Osteoblast (primary cell): ENCODE measurements around the gene RAI14. TPM values are rescaled to one million over a fixed set of nuclear protein-coding genes. Genes with fewer than 3 reads are reported as not detected.
A peak's percentile ranks its signal among the peaks of the same experiment; 100 is the strongest.

Experiments used
- DNase-seq: peaks from one replicate; pipeline ENCODE4 v3.0.0; 2011; ENCODE audit warnings: low spot score, mixed read lengths; ENCODE audit not compliant: insufficient read length; ENCODE audit errors: missing footprints
- H2AFZ ChIP-seq: 2 replicates; pipeline ENCODE4 v1.6.0; 2011; ENCODE audit warnings: mild to moderate bottlenecking, low read length
- H3K27ac ChIP-seq: 2 replicates; pipeline ENCODE4 v1.5.1; 2011; ENCODE audit warnings: mild to moderate bottlenecking, low read depth, low read length, moderate library complexity
- H3K27me3 ChIP-seq: 2 replicates; pipeline ENCODE4 v1.6.0; 2012; ENCODE audit warnings: mild to moderate bottlenecking, control low read depth, inconsistent platforms, low read length, moderate library complexity; ENCODE audit not compliant: insufficient read depth
- H3K36me3 ChIP-seq: 2 replicates; pipeline ENCODE4 v1.5.1; 2011; ENCODE audit warnings: mild to moderate bottlenecking, low read length, control low read depth, moderate library complexity; ENCODE audit not compliant: insufficient read depth
- H3K4me1 ChIP-seq: 2 replicates; pipeline ENCODE4 v1.5.1; 2011; ENCODE audit warnings: mild to moderate bottlenecking, low read length, control low read depth, moderate library complexity; ENCODE audit not compliant: insufficient read depth
- H3K4me2 ChIP-seq: 2 replicates; pipeline ENCODE4 v1.6.0; 2011; ENCODE audit warnings: mild to moderate bottlenecking, low read length; ENCODE audit not compliant: insufficient read depth
- H3K4me3 ChIP-seq: fragments of 200-600 bp; sonication (generic); 3 replicates; pipeline ENCODE4 v1.5.1; 2012; ENCODE audit warnings: mild to moderate bottlenecking, low read length, inconsistent platforms; ENCODE audit not compliant: insufficient read depth
- H3K79me2 ChIP-seq: 2 replicates; pipeline ENCODE4 v1.6.0; 2012; ENCODE audit warnings: mild to moderate bottlenecking, low read length, control low read depth, inconsistent platforms; ENCODE audit not compliant: insufficient read depth
- H3K9me3 ChIP-seq: 2 replicates; pipeline ENCODE4 v1.5.1; 2011; ENCODE audit warnings: low read depth, low read length, control low read depth
- H4K20me1 ChIP-seq: 2 replicates; pipeline ENCODE4 v1.6.0; 2012; ENCODE audit warnings: mild to moderate bottlenecking, low read length, control low read depth; ENCODE audit not compliant: insufficient read depth
- total RNA-seq: library from RNA; depleted of rRNA; stranded (reverse); fragments of >200 nt; gene quantifications from 2 replicates; pipeline ENCODE4 v1.2.3, GENCODE V29; 2012
- TF ChIP-seq, protein P1 (sequence below): IDR thresholded peaks from 2 replicates; pipeline ENCODE4 v1.5.1; 2011; ENCODE audit warnings: mild to moderate bottlenecking, low read depth, low read length, moderate library complexity; ENCODE audit errors: extremely low read depth

Gene RAI14
- total RNA-seq, 1 donor: 149 TPM

DNA sequence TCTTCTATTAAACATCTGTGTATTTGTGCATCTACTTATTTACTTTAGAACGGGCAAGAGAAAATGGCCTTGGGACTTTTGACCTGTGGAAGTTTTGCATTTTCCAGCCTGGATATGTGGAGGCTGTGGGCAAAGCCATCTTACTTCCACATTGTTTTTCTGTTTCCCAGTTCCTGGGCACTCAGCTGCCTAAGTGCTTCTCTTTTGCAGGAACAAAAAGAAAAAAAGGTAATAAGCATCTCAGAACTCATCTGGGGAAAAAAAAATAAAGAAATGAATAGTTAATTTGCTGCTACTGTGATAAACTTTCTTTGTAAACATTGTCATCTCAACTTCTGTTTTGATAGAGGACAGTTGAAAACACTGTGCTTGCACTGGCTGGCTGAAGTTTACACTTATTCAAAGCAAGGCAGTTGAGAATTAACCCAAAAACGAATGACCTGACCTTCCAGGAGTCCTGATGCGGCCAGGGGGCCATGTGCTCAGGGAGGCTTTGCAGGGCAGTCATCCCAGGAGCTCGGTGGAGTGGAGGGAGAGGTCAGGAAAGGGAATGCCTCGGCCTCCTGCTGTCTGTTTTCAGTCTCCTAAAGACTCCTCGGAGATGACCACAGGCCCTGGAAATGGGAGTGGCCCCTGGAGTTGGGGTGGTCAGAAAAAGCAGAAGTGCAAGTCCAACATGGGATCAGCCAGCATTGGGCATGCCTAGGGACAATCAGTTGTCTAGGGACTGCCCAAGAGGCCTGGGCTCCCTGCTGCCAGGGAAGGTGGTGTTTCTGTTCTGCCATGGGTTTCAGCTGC, 75.5 kb downstream of the RAI14 start:
- peaks cover 93% of the 10 kb centered on the region for H3K79me2 ChIP-seq
- H2AFZ ChIP-seq: no peak overlapping the region
- H3K4me1 ChIP-seq: peaks cover 14% of the 10 kb centered on the region
- H3K4me3 ChIP-seq: no peak overlapping the region
- peaks cover 15% of the 10 kb centered on the region for H3K36me3 ChIP-seq
- H3K27ac ChIP-seq: no peak overlapping the region
- no peak overlapping the region for H3K4me2 ChIP-seq
- no peaks in the 10 kb centered on the region for H3K27me3 ChIP-seq
- peak; percentile 5 for DNase-seq
- TF ChIP-seq, protein P1, sequence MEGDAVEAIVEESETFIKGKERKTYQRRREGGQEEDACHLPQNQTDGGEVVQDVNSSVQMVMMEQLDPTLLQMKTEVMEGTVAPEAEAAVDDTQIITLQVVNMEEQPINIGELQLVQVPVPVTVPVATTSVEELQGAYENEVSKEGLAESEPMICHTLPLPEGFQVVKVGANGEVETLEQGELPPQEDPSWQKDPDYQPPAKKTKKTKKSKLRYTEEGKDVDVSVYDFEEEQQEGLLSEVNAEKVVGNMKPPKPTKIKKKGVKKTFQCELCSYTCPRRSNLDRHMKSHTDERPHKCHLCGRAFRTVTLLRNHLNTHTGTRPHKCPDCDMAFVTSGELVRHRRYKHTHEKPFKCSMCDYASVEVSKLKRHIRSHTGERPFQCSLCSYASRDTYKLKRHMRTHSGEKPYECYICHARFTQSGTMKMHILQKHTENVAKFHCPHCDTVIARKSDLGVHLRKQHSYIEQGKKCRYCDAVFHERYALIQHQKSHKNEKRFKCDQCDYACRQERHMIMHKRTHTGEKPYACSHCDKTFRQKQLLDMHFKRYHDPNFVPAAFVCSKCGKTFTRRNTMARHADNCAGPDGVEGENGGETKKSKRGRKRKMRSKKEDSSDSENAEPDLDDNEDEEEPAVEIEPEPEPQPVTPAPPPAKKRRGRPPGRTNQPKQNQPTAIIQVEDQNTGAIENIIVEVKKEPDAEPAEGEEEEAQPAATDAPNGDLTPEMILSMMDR: no peak
- peaks cover 28% of the 10 kb centered on the region for H4K20me1 ChIP-seq
- no peaks in the 10 kb centered on the region for H3K9me3 ChIP-seq

DNA sequence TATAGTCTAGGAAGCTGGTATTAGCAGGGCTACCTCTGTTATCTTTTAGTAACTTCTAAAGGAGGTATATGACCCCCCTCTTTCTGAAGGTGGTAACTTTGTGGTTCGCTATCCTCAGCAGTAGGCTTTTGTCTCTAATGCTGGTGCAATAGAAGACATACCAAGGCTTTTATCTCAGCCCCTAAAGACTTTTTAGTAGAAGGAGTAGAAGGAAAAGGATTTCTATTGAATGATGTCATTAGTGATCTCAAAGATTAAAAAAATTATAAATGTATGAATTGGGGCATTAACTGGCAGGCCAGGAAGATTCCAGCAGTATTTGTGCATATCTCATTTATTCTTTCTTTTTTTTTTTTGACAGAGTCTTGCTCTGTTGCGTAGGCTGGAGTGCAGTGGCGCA, 78.2 kb downstream of the RAI14 start:
- H3K4me1 ChIP-seq: peaks cover 21% of the 10 kb centered on the region
- peak overlapping the region; percentile 34 for H3K27ac ChIP-seq
- H4K20me1 ChIP-seq: peaks cover 27% of the 10 kb centered on the region
- DNase-seq: peak; percentile 34
- H3K4me3 ChIP-seq: no peak overlapping the region
- no peak overlapping the region for H2AFZ ChIP-seq
- H3K4me2 ChIP-seq: no peak overlapping the region
- peaks cover 11% of the 10 kb centered on the region for H3K36me3 ChIP-seq
- H3K9me3 ChIP-seq: no peaks in the 10 kb centered on the region
- H3K79me2 ChIP-seq: peaks cover 94% of the 10 kb centered on the region
- H3K27me3 ChIP-seq: no peaks in the 10 kb centered on the region
- TF ChIP-seq, protein P1: no peak

DNA sequence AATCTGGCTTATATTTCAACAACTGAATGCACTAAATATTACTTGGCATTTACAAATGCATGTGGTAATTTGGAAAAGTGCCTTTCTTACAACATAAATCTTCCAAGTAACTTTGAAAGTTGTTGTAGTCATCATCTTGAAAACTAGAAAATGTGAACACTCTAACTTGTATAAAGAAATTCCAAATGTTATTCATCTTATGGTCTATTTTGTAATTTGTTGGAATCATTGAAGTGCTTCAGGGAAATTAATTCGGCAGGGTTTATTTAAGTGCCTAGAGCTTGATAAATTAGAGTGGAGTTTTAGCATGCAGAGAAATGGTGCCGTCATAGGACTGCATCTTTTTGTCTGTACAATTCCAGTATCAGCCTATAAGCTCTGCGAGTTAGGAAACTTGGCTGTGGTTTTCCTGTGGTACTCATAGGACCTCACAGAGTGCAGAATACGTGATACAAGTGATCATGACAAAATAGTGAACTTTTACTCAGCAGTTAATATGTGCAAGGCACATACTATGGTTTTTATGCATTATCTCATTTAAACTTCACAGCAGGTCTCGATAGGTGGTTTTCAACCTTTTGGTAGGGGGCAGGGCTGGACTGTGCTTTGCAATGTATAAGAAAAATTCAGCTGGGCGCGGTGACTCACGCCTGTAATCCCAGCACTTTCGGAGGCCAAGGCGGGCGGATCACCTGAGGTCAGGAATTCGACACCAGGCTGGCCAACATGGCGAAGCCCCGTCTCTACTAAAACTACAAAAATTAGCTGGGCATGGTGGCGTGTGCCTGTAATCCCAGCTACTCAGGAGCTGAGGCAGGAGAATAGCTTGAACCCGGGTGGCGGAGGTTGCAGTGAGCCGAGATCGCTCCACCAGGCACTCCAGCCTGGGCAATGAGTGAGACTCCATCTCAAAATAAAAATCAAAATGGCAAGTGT, 79.6 kb downstream of the RAI14 start:
- peaks cover 95% of the 10 kb centered on the region for H3K79me2 ChIP-seq
- H3K4me3 ChIP-seq: no peak overlapping the region
- peaks cover 11% of the 10 kb centered on the region for H3K36me3 ChIP-seq
- TF ChIP-seq, protein P1: no peak
- H2AFZ ChIP-seq: no peak overlapping the region
- peaks cover 25% of the 10 kb centered on the region for H4K20me1 ChIP-seq
- DNase-seq: peak; percentile 43
- H3K4me1 ChIP-seq: peaks cover 21% of the 10 kb centered on the region
- no peaks in the 10 kb centered on the region for H3K27me3 ChIP-seq
- H3K4me2 ChIP-seq: no peak overlapping the region
- no peaks in the 10 kb centered on the region for H3K9me3 ChIP-seq
- H3K27ac ChIP-seq: peak overlapping the region; percentile 6
